GM12873 (cell line): ENCODE data around the gene BCAP29.

Experiments used
- TF ChIP-seq, protein P1 (sequence below): IDR thresholded peaks from 2 replicates; pipeline ENCODE4 v1.5.1; 2012; ENCODE audit warnings: low read depth, mild to moderate bottlenecking, moderate library complexity, low read length, control low read depth; ENCODE audit not compliant: insufficient read depth; ENCODE audit errors: missing control alignments

BCAP29 gene

DNA sequence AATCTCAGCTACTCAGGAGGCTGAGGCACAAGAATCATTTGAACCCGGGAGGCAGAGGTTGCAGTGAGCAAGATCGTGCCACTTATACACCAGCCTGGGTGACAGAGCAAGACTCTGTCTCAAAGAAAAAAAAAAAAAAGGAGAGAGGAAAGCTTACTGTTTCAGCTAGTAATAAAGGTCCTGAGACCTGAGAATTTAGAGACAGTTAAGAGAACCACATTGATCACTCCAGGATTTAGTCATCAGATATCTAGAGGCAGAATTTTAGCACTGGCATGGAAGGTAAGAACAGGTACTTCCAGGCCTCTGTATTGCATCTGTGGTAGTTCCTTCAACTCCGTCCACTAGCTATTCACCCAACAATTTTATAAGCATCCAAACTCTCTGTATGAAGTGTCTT lies 24.2 kb upstream of the BCAP29 start:
- TF ChIP-seq, protein P1, sequence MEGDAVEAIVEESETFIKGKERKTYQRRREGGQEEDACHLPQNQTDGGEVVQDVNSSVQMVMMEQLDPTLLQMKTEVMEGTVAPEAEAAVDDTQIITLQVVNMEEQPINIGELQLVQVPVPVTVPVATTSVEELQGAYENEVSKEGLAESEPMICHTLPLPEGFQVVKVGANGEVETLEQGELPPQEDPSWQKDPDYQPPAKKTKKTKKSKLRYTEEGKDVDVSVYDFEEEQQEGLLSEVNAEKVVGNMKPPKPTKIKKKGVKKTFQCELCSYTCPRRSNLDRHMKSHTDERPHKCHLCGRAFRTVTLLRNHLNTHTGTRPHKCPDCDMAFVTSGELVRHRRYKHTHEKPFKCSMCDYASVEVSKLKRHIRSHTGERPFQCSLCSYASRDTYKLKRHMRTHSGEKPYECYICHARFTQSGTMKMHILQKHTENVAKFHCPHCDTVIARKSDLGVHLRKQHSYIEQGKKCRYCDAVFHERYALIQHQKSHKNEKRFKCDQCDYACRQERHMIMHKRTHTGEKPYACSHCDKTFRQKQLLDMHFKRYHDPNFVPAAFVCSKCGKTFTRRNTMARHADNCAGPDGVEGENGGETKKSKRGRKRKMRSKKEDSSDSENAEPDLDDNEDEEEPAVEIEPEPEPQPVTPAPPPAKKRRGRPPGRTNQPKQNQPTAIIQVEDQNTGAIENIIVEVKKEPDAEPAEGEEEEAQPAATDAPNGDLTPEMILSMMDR: no peak

DNA sequence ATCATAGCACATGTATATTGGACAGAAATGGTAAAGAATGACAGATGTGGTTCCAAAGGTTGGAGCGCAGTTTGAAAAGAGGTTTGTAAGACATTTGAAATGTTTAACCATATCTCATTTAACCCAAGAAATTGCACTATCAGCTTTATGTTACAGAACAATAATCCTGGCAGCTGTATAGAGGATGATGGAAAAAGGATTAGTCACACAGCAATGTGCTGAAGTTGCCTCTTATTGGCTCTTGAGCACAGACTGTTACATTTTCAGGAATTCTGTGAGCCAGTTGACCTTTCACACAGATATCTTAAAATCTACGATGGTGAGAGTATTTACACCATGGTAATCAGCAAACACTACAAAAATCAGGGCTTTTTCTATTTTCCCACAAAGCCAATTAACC lies 20.2 kb upstream of the BCAP29 start:
- TF ChIP-seq, protein P1: no peak

DNA sequence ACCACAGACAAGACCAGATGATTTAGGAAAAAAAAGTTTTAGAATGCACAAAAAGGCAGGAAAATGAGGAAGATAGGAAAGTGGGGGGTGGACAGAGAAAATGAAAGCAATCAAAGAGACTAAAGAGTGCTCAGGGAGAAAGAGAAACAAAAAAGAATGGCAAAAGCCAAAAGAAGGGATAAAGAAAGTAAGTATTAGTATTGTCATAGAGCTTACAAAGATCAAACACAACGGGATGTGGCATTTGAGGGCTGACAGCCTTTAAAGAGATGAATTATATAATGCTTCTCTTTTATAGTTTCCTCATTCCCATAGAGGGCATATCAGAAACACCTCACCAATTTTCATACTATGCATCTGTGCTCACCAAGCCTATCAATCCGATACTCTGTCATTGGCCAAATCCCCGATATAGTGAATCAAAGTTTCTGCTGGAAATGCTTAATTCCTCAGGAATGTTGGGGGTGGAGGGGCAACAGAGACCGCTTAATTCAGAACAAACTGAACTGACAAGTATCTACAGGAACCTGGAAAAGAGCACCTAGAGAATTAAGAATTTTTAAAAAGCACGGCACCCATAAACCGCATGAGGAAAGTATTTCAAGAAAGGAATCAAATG lies 19.0 kb upstream of the BCAP29 start:
- TF ChIP-seq, protein P1: no peak

DNA sequence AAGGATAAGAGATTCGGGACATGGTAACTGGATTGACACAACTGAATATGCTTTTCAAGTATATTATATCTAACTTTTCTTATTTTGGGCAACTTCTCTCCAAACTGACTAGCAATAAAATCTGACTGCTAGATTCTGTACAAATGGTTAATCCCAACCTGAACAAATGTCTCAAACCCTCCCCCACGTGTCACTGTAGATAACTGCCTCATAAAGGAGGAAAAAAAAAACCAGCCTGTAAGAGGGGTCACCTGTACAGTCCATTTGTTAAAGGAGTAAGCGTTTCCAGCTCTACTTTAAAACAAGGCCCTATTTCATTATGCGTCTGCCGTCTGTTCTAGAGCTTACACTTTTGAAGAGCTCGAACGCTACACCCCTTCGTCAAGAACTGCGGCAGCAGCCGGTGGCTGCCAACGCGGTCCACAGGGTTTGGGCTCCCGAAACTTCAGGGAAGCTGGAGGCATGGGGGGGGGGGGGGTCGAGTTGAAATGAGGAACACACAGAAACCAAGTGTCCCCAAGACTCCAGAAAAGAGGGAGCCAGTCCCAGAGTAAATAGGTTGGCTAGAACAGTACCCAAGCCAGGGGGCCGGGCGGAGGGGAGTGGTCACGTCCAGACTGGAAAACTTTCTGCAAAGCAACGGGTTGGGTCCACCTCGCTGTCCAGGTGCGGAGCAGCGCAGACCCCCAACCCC lies 16.8 kb upstream of the BCAP29 start:
- TF ChIP-seq, protein P1: no peak

DNA sequence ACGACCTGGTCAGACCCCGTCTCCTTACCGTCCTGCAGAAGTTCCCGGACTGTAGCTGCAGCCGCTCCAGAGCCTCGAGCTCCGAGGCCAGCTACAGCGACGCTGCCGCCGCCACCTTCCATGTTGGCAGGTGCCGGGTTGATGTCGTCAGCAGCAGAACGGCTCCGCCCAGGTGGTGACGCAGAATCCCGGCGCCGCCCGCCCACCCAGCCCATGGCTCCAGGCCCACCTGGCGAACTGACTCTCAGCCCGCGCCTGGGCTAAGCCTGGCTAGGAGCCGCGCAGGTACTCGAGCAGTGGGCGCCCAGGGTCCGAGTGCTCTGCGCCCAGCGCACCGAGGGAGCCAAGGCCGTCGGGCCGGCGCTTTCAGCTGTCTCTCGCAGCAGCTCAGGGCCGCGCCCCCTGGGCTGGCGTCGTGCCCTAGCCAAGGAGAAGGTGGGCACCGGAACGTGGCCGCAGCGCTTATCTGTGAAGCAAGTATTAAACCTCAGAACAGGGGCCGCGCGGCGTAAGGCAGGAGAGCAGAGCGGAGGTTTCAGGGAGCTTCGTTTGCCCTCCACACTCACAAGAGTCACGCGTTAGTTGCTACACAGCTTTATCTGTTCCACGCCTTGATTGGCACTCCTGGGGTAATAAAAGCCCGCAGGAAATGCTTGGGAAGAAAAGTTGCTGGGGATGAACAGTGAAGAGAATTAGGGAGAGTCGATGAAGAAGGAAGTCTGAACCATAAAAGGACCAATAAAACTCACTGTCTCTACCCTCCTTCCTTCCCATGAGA lies 16.1 kb upstream of the BCAP29 start, which contains the start of the genes COG5 and DUS4L:
Gene COG5 (minus strand): TSS at position 146 of the 778 bp plus-strand sequence. CDS start 24 bp downstream, at position 122.
Gene DUS4L (plus strand): TSS at position 197 of the 778 bp plus-strand sequence. CDS start 3,100 bp downstream, outside the sequence.
- TF ChIP-seq, protein P1: no peak

DNA sequence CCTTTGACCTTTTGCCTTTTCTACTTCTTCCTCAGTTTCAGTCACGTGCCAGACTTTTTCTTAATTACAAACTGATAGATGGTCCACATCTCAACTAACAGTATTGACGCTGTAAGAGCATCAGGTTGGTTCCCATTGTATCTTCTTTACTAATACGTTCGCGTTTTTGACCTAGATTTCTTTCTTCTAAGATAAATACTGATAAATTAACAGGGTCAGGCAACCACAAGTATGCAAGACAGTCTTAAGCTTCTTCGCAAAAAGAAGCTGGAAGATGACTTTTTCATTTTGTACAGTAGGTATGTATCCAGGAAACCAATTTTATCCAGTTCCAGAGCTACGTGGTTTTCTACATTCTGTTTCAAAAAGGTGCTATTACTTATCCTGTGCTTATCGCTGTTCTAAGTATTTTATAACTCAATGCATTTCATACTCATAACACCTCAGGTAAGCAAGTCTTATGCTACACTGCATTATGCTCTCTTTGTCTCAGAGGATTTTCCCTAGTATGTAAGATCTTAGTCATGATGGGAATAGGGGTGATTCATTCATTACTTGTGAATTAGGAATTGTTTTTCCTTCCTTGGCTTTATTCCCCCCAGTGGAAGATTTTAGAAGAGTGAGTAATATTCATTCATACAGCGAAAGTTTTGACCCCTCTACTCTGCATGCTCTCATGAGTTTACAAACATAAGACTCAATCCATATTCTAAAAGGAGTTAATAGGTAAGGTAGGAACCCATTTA lies 15.3 kb upstream of the BCAP29 start:
- TF ChIP-seq, protein P1: no peak
